ENCODE data around the gene LMBR1.

The LMBR1 gene

GRCh38 chr7:156667110-156667426 lies 225.9 kb downstream of the LMBR1 start:
- DNase-seq (ENCODE audit: extremely low spot score): no peak
- ChIA-PET POLR2A (no interaction called here), CTCF (no interaction called here)
- TF ChIP-seq, protein P1, sequence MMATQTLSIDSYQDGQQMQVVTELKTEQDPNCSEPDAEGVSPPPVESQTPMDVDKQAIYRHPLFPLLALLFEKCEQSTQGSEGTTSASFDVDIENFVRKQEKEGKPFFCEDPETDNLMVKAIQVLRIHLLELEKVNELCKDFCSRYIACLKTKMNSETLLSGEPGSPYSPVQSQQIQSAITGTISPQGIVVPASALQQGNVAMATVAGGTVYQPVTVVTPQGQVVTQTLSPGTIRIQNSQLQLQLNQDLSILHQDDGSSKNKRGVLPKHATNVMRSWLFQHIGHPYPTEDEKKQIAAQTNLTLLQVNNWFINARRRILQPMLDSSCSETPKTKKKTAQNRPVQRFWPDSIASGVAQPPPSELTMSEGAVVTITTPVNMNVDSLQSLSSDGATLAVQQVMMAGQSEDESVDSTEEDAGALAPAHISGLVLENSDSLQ (IDR thresholded peaks at IDR 0.05): 0 out of 2 replicates have a peak, but pooled peaks have one; percentile 18
- TF ChIP-seq NFRKB (IDR thresholded peaks at IDR 0.05): no peak

DNA sequence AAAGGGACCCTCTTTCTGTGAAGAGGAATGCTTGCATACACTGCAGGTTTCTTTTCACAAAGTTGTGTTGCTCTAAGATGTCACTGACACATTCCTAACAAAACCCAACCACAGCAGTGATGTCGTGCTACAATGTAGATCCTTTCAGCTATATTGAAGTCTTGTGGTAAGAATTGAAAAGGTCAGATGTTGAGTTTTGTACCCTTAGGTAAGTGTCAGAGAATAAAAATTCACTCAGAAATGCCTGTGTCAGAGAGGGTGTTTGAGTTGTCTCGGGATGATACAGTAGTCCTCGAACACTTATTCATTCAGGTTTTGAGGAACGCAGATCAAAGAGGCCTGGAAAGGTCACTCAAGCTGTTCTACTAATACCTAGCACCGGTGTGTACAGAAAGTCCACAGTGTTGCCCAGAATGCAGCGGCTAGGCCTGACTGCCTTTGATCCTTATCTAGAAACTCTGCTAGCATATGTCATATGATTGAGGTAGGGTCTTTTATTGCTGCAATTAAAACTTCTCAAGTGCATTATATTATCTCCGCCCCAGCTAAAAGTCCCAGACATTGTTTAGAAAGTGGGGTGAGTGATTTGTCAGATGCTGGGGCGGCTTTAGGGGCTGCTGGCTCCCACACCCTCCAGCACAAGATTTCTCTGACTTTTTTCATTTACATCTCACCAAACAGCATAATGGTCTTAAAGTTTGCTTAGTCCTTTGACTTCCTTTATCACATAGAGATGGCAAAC lies 226.4 kb downstream of the LMBR1 start:
- POLR2A ChIA-PET: no interaction called here
- CTCF ChIA-PET: no interaction called here
- no peak for DNase-seq (ENCODE audit: extremely low spot score)
- TF ChIP-seq, protein P1 (IDR thresholded peaks at IDR 0.05): no peak
- no peak for TF ChIP-seq TARDBP (IDR thresholded peaks at IDR 0.05)
- TF ChIP-seq SUZ12 (IDR thresholded peaks at IDR 0.05): no peak
- no peak for TF ChIP-seq FOXM1 (IDR thresholded peaks at IDR 0.05; ENCODE audit: borderline replicate concordance)
- TF ChIP-seq ZNF384 (IDR thresholded peaks at IDR 0.05): no peak
- no peak for TF ChIP-seq ARNT (IDR thresholded peaks at IDR 0.05)
- TF ChIP-seq NFRKB (IDR thresholded peaks at IDR 0.05): no peak
- TF ChIP-seq CTBP1 (IDR thresholded peaks at IDR 0.05; ENCODE audit: borderline replicate concordance): no peak
- TF ChIP-seq L3MBTL2 (conservative IDR thresholded peaks at IDR 0.05): no peak
- no peak for TF ChIP-seq SP1 (IDR thresholded peaks at IDR 0.05)
- TF ChIP-seq FOXA1 (IDR thresholded peaks at IDR 0.05): no peak
- no peak for TF ChIP-seq HDGF (IDR thresholded peaks at IDR 0.05; ENCODE audit: borderline replicate concordance)
- no peak for TF ChIP-seq BHLHE40 (IDR thresholded peaks at IDR 0.05; ENCODE audit: borderline replicate concordance)
- no peak for TF ChIP-seq ELF4 (IDR thresholded peaks at IDR 0.05)

GRCh38 chr7:156665101-156665500 lies 227.9 kb downstream of the LMBR1 start:
- CTCF ChIA-PET: no interaction called here
- POLR2A ChIA-PET: no interaction called here
- DNase-seq (ENCODE audit: extremely low spot score): no peak
- no peak for TF ChIP-seq BHLHE40 (IDR thresholded peaks at IDR 0.05; ENCODE audit: borderline replicate concordance)

- no peak for TF ChIP-seq ZNF384 (IDR thresholded peaks at IDR 0.05)
- TF ChIP-seq L3MBTL2 (conservative IDR thresholded peaks at IDR 0.05): no peak
- no peak for TF ChIP-seq ELF4 (IDR thresholded peaks at IDR 0.05)
- TF ChIP-seq SUZ12 (IDR thresholded peaks at IDR 0.05): no peak
- TF ChIP-seq NFRKB (IDR thresholded peaks at IDR 0.05): no peak
- TF ChIP-seq FOXA1 (IDR thresholded peaks at IDR 0.05): no peak
- no peak for TF ChIP-seq LEF1 (IDR thresholded peaks at IDR 0.05; ENCODE audit: borderline replicate concordance)
- no peak for TF ChIP-seq SP1 (IDR thresholded peaks at IDR 0.05)
- TF ChIP-seq, protein P1 (IDR thresholded peaks at IDR 0.05): no peak
- TF ChIP-seq TARDBP (IDR thresholded peaks at IDR 0.05): no peak
- TF ChIP-seq FOXK2 (IDR thresholded peaks at IDR 0.05): no peak
- TF ChIP-seq HDGF (IDR thresholded peaks at IDR 0.05; ENCODE audit: borderline replicate concordance): no peak
- TF ChIP-seq CTBP1 (IDR thresholded peaks at IDR 0.05; ENCODE audit: borderline replicate concordance): no peak
- TF ChIP-seq FOXM1 (IDR thresholded peaks at IDR 0.05; ENCODE audit: borderline replicate concordance): no peak
- no peak for TF ChIP-seq ARNT (IDR thresholded peaks at IDR 0.05)
- no peak for TF ChIP-seq BHLHE40 (IDR thresholded peaks at IDR 0.05; ENCODE audit: borderline replicate concordance)
- CTCF ChIA-PET: no interaction called here
Observed at GRCh38 chr7:156662277-156662676, 230.7 kb downstream of the LMBR1 start.

DNA sequence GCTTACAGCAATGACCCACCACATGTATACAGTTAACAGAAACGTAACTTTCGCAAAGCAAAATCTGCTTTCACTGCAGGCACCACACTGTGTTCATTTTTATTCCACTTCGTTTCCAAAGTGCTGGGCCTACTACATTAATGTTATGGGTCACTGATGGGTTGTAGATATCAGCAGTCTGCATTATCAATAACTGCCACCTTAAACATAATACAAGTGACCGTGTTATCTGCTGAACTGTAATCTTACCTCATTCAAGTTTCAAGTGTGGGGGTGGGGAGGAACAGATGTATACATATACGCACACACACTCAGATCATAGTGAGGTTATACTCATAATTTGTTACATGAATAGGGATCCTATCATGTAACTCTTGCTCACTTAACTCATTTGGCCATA lies 231.3 kb downstream of the LMBR1 start:
- ChIA-PET CTCF (interaction anchor here (0.7 kb wide), 1 partner anchor 688 kb away, joined by 5 read pairs; no protein-coding TSS in a partner anchor), POLR2A (no interaction called here)
- TF ChIP-seq ARNT (IDR thresholded peaks at IDR 0.05) (no peak), SP1 (IDR thresholded peaks at IDR 0.05) (no peak), FOXA1 (IDR thresholded peaks at IDR 0.05) (no peak), TARDBP (IDR thresholded peaks at IDR 0.05) (no peak), FOXM1 (IDR thresholded peaks at IDR 0.05; ENCODE audit: borderline replicate concordance) (no peak), SUZ12 (IDR thresholded peaks at IDR 0.05) (no peak), CTBP1 (IDR thresholded peaks at IDR 0.05; ENCODE audit: borderline replicate concordance) (no peak), HDGF (IDR thresholded peaks at IDR 0.05; ENCODE audit: borderline replicate concordance) (no peak), ELF4 (IDR thresholded peaks at IDR 0.05) (no peak), BHLHE40 (IDR thresholded peaks at IDR 0.05; ENCODE audit: borderline replicate concordance) (no peak), ZNF384 (IDR thresholded peaks at IDR 0.05) (no peak), NFRKB (IDR thresholded peaks at IDR 0.05) (no peak), FOXK2 (IDR thresholded peaks at IDR 0.05) (no peak), LEF1 (IDR thresholded peaks at IDR 0.05; ENCODE audit: borderline replicate concordance) (no peak), L3MBTL2 (conservative IDR thresholded peaks at IDR 0.05) (no peak)
- TF ChIP-seq, protein P1 (IDR thresholded peaks at IDR 0.05): no peak
- no peak for DNase-seq (ENCODE audit: extremely low spot score)

More at GRCh38 chr7:156662277-156662676, 230.7 kb downstream of the LMBR1 start:
- POLR2A ChIA-PET: no interaction called here
- DNase-seq (ENCODE audit: extremely low spot score): no peak

DNA sequence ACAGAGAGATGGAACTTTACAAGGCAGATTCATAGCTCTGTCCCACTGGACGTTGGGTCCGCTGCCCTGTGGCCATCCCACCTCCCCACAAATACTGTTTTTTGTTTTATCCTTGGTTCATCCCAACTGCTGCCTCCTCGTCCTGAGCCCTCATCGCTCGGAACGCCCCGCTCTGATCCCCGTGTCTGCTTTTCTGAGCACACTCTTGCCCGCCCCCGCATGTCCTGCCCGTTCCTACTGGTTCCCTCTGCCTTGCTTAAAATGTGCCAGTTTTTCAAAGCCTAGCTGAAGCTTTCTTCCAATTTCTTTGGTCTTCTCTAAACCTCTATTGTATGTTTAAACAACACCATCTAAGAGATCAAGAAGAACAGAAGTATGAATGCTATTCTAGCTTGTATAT lies 233.0 kb downstream of the LMBR1 start:
- DNase-seq (ENCODE audit: extremely low spot score): no peak
- POLR2A ChIA-PET: no interaction called here
- no peak for TF ChIP-seq SP1 (IDR thresholded peaks at IDR 0.05)
- no peak for TF ChIP-seq CTBP1 (IDR thresholded peaks at IDR 0.05; ENCODE audit: borderline replicate concordance)
- no peak for TF ChIP-seq BHLHE40 (IDR thresholded peaks at IDR 0.05; ENCODE audit: borderline replicate concordance)
- TF ChIP-seq L3MBTL2 (conservative IDR thresholded peaks at IDR 0.05): no peak
- TF ChIP-seq ZNF384 (IDR thresholded peaks at IDR 0.05): no peak
- no peak for TF ChIP-seq ARNT (IDR thresholded peaks at IDR 0.05)
- no peak for TF ChIP-seq FOXM1 (IDR thresholded peaks at IDR 0.05; ENCODE audit: borderline replicate concordance)
- TF ChIP-seq FOXA1 (IDR thresholded peaks at IDR 0.05): no peak
- no peak for TF ChIP-seq LEF1 (IDR thresholded peaks at IDR 0.05; ENCODE audit: borderline replicate concordance)
- no peak for TF ChIP-seq ELF4 (IDR thresholded peaks at IDR 0.05)
- TF ChIP-seq FOXK2 (IDR thresholded peaks at IDR 0.05): no peak
- TF ChIP-seq SUZ12 (IDR thresholded peaks at IDR 0.05): no peak
- CTCF ChIA-PET: no interaction called here
